Measurements from ENCODE around the gene PYY.
"Not testable (repeated sequence)": the region's sequence is repeated elsewhere in the genome, so short reads cannot be mapped to it uniquely, and the experiment has no call there.

Gene PYY

GRCh38 chr17:43946781-43947180, 7.0 kb downstream of the PYY start:
- DNase-seq = no peak

GRCh38 chr17:43945074-43945829, 8.5 kb downstream of the PYY start:
- no peak for DNase-seq

GRCh38 chr17:43942051-43942685, 11.6 kb downstream of the PYY start, which contains the start of gene PPY:
Gene PPY (minus strand): TSS chr17:43942476. CDS start chr17:43941654, 822 bp downstream.
- DNase-seq = no peak

- peak in 2 of 51 donors; percentile 2 to 5 for DNase-seq
Observed at GRCh38 chr17:43940630-43941029, 13.1 kb downstream of the PYY start.

GRCh38 chr17:43939886-43940285, 13.9 kb downstream of the PYY start:
- no peak for DNase-seq

- DNase-seq = not testable (repeated sequence)
Observed at GRCh38 chr17:43939452-43939851, 14.3 kb downstream of the PYY start.

GRCh38 chr17:43938838-43939182, 14.9 kb downstream of the PYY start:
- DNase-seq = no peak

- no peak for DNase-seq
Observed at GRCh38 chr17:43936434-43936833, 17.3 kb downstream of the PYY start.

- DNase-seq = no peak
Observed at GRCh38 chr17:43935926-43936261, 17.8 kb downstream of the PYY start.

- no peak for DNase-seq
Observed at GRCh38 chr17:43935204-43935925, 18.4 kb downstream of the PYY start.

- DNase-seq = no peak
Observed at GRCh38 chr17:43932923-43933322, 20.8 kb downstream of the PYY start.

- DNase-seq = no peak
Observed at GRCh38 chr17:43932357-43932756, 21.4 kb downstream of the PYY start.

- DNase-seq = no peak
Observed at GRCh38 chr17:43931062-43931571, 22.6 kb downstream of the PYY start.

- no peak for DNase-seq
Observed at GRCh38 chr17:43928609-43929008, 25.1 kb downstream of the PYY start.

GRCh38 chr17:43927929-43928328, 25.8 kb downstream of the PYY start:
- DNase-seq = not testable (repeated sequence)

GRCh38 chr17:43927060-43927864, 26.5 kb downstream of the PYY start:
- DNase-seq = no peak

GRCh38 chr17:43924558-43924957, 29.2 kb downstream of the PYY start:
- no peak for DNase-seq

GRCh38 chr17:43920500-43921095, 33.1 kb downstream of the PYY start:
- DNase-seq = no peak

GRCh38 chr17:43918026-43918389, 35.7 kb downstream of the PYY start:
- no peak for DNase-seq

GRCh38 chr17:43917348-43918025, 36.3 kb downstream of the PYY start:
- peak in 29 of 51 donors; percentile 3 to 62 (median 19) for DNase-seq

GRCh38 chr17:43917016-43917347, 36.8 kb downstream of the PYY start:
- DNase-seq = no peak

All from hypothalamus (tissue), 51 donors.